ENCODE data around the gene CD86. TPM values are rescaled to one million over a fixed set of nuclear protein-coding genes. Genes with fewer than 3 reads are reported as not detected.

CD86 gene
- total RNA-seq, 1 donor from 2014 or later, result not detected

- H3K36me3 Mint-ChIP-seq (ENCODE audit: low read depth, unreplicated experiment), result no peaks in the 10 kb centered on the region
- no peaks in the 10 kb centered on the region for H3K79me2 ChIP-seq (ENCODE audit: insufficient read depth, low read length)
- H2AFZ ChIP-seq (ENCODE audit: low read depth, low read length), result no peak overlapping the region
- H3K4me3 Mint-ChIP-seq (ENCODE audit: unreplicated experiment), result no peak overlapping the region
- no peaks in the 10 kb centered on the region for H3K9me3 Mint-ChIP-seq (ENCODE audit: unreplicated experiment)
- FAIRE-seq (no peak), DNase-seq (ENCODE audit: low read depth) (no peak)
- no peak overlapping the region for H3K4me3 ChIP-seq (ENCODE audit: insufficient read depth, low read depth, low read length)
- peaks cover 7% of the 10 kb centered on the region for H3K27me3 ChIP-seq (ENCODE audit: insufficient read depth, low read length)
- no peaks in the 10 kb centered on the region for H3K9me3 ChIP-seq (ENCODE audit: insufficient read depth, low read depth, low read length)
- H3K4me1 Mint-ChIP-seq (ENCODE audit: low read depth, unreplicated experiment), result peaks cover 6% of the 10 kb centered on the region
- no peak overlapping the region for H3K9ac ChIP-seq (ENCODE audit: low read length)
- H3K4me1 ChIP-seq (ENCODE audit: insufficient read depth, low read length), result no peaks in the 10 kb centered on the region
- TF ChIP-seq CTCF (IDR thresholded peaks at IDR 0.05; ENCODE audit: insufficient read depth, low read depth, low read length) (no peak), EZH2 (IDR thresholded peaks at IDR 0.05; ENCODE audit: insufficient read depth, low read length) (no peak)
- H3K27me3 Mint-ChIP-seq (ENCODE audit: low read depth, unreplicated experiment), result peaks cover 9% of the 10 kb centered on the region
- H3K27ac Mint-ChIP-seq (ENCODE audit: unreplicated experiment), result no peak overlapping the region
- no peaks in the 10 kb centered on the region for H4K20me1 ChIP-seq (ENCODE audit: insufficient read depth, low read length)
- H3K36me3 ChIP-seq (ENCODE audit: insufficient read depth, low read length), result no peaks in the 10 kb centered on the region
- no peak overlapping the region for H3K4me2 ChIP-seq (ENCODE audit: low read length)
- no peak overlapping the region for H3K27ac ChIP-seq (ENCODE audit: low read depth, low read length)
Observed at GRCh38 chr3:122010506-122010905, 44.7 kb upstream of the CD86 start.

GRCh38 chr3:122011396-122011795 lies 43.8 kb upstream of the CD86 start:
- no peak for FAIRE-seq
- H3K4me3 Mint-ChIP-seq (ENCODE audit: unreplicated experiment), result no peak overlapping the region
- peaks cover under 1% of the 10 kb centered on the region for H3K4me1 Mint-ChIP-seq (ENCODE audit: low read depth, unreplicated experiment)

More at GRCh38 chr3:122011396-122011795, 43.8 kb upstream of the CD86 start:
- no peaks in the 10 kb centered on the region for H4K20me1 ChIP-seq (ENCODE audit: insufficient read depth, low read length)
- H3K27me3 Mint-ChIP-seq (ENCODE audit: low read depth, unreplicated experiment), result peaks cover 9% of the 10 kb centered on the region
- no peaks in the 10 kb centered on the region for H3K79me2 ChIP-seq (ENCODE audit: insufficient read depth, low read length)
- no peak overlapping the region for H2AFZ ChIP-seq (ENCODE audit: low read depth, low read length)
- H3K27ac Mint-ChIP-seq (ENCODE audit: unreplicated experiment), result no peak overlapping the region
- peaks cover 7% of the 10 kb centered on the region for H3K27me3 ChIP-seq (ENCODE audit: insufficient read depth, low read length)
- H3K36me3 ChIP-seq (ENCODE audit: insufficient read depth, low read length), result no peaks in the 10 kb centered on the region
- no peaks in the 10 kb centered on the region for H3K9me3 ChIP-seq (ENCODE audit: insufficient read depth, low read depth, low read length)
- no peaks in the 10 kb centered on the region for H3K36me3 Mint-ChIP-seq (ENCODE audit: low read depth, unreplicated experiment)
- no peak overlapping the region for H3K9ac ChIP-seq (ENCODE audit: low read length)
- no peak overlapping the region for H3K4me3 ChIP-seq (ENCODE audit: insufficient read depth, low read depth, low read length)
- H3K4me1 ChIP-seq (ENCODE audit: insufficient read depth, low read length), result no peaks in the 10 kb centered on the region
- no peak for DNase-seq (ENCODE audit: low read depth)
- no peak overlapping the region for H3K4me2 ChIP-seq (ENCODE audit: low read length)
- H3K9me3 Mint-ChIP-seq (ENCODE audit: unreplicated experiment), result peaks cover 3% of the 10 kb centered on the region
- no peak overlapping the region for H3K27ac ChIP-seq (ENCODE audit: low read depth, low read length)
- no peak for TF ChIP-seq EZH2 (IDR thresholded peaks at IDR 0.05; ENCODE audit: insufficient read depth, low read length)
- TF ChIP-seq CTCF (IDR thresholded peaks at IDR 0.05; ENCODE audit: insufficient read depth, low read depth, low read length), result no peak
